Medulla oblongata (tissue), 1 donor: ENCODE measurements around the gene SCFD1.
A peak's percentile ranks its signal among the peaks of the same experiment; 100 is the strongest.

Experiments
- DNase-seq: peaks from one replicate; pipeline ENCODE4 v3.0.0-alpha.2; 2015; ENCODE audit errors: extremely low spot score

The SCFD1 gene

DNA sequence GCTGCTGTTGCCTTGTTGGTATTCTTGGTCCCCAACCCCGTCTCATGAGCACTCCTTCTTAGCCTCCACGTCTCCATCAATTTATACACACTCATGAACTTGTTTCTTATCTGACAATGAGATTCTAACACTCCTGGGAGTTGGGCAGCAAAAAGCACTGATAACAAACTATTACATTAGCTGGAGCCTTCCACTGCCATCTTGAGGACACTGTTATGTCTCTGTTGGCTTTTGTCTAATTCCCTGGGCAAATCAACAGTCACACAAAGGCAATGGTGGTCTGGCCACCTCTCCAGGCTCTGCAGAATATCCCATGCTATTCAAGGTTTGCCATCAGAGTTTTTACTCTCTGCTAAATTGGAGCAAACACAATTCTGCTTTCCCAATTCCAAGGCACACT lies 134.5 kb downstream of the SCFD1 start:
- peak; percentile 4 for DNase-seq

DNA sequence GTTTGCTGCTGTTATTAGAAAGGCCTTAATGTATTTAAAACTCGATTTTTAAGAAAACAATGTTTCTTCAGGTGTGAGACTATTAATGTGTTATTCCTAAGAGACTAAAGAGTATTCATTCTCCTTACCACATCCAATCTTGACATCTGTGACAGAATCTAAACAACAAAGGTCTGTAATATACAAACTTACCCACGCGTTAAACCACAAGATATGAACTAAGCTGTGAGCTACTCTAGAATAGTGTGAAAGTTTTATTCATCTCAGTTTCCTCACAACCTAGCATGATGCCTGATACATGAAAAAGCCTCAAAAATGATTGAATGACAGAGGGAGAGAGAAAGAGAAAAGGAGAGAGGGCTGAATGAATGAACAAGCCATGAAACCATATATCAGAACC lies 135.0 kb downstream of the SCFD1 start:
- DNase-seq, result no peak

DNA sequence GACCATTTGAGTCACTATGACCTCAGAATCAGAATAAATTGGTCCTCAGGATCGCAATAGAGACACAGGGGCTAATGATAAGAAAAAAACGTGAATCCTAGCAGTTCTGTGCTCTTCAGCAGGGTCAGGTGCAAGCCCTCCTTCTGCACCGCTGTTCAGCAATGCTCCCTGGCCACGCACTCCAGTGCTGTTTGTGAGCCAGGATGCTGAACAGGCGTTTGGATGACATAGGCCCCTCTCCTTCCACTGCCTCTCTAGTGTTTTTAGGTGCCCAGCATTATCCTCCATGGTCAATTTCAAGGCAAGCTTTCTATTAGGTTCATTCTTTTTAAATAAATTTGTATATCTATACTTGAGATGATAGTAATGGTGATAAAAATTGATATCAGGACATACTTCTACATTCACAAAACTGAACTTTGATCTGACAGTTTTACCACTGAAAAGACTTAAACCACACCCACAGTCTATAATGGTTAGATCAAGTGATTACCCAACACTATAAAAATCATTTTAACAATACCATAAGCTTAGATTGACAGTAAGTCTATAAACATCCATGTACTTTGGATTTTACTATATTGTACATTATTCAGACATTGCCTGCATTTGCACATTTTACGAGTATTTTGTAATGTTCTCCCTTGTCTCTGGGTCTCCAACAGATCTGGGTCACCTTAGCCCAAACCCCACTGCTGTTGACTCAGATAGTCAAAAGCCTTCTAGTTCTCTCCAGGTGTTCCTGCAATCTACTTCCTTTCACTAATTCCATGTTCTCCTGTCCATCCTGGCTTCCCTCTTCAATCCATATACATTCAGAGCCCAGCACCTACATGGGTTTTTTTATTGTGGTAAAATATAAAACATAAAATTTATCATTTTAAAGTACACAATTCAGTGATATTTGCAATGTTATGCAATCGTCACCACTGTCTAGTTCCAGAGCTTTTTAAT lies 137.3 kb downstream of the SCFD1 start:
- no peak for DNase-seq

DNA sequence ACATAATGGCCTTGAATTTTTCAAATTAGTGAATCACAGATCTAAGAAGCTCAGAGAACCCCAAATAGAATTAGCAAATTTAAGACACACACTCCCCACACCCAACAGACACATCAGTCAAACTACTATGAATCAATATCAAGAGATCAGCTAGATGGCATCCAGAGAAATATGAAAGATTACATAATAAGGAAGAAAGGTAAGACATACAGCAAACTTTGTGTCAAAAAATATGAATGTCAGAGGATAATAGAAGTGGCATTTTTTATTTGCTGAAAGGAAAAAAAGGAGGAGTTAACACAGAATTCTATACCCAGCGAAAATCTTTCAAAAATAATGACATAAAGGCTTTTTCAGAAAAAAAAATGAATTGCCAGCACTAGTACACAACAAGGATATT lies 141.8 kb downstream of the SCFD1 start:
- DNase-seq, result no peak

DNA sequence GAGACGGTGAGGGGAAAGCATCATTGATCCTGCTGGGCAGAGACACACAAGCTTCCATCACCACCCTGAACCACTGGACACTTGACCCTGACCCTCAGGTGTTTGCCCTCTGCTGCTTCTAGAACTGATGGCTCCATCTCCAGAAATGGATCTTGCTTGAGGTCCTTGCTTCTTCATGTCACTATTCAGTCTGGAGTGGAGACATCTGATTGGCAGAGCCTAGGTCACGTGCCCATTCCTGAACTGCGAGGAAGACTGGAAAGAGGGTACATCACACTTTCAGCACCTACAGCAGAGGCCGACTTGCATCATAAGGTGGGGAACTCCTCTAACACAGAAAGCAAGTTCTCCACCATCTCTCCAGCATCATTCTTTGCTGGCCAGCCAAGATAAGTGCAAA lies 145.5 kb downstream of the SCFD1 start:
- DNase-seq, result no peak

DNA sequence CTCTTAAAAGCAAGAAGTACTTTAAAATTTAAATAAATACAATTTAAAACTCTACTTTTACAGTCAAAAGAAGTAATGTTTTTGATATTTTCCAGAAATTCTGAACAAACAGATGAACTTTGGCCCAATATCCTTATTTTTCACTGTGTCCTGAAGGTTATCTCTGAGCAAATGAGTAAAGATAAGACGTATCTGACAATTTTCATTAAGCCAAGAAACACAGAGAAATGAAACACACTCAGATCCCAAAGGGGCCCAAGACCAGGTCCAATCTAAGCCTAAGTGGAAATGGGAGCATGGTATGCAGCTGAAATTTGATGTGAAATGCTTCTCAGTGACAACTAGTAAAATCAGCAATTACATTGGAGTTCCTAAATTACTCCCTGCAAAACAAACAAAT lies 146.7 kb downstream of the SCFD1 start:
- no peak for DNase-seq

DNA sequence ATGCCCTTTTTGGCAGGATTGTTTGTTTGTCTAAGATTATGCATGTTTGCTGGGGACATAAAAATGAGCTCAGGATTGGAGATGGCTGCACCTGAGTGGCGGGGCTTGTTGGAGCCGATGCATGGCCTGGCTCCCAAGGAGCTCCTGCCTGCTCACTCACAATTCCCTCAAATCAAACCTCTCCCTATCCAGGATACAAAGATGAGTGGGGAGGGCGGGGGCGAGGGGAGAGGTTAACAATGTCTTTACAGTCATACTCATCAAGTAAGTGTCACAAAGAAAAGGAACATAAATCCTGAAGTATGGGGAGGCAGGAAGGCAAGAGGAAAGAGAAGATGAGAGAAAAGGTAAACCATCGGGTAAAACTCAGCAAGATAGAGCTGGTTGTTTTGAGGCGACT lies 148.3 kb downstream of the SCFD1 start:
- no peak for DNase-seq

DNA sequence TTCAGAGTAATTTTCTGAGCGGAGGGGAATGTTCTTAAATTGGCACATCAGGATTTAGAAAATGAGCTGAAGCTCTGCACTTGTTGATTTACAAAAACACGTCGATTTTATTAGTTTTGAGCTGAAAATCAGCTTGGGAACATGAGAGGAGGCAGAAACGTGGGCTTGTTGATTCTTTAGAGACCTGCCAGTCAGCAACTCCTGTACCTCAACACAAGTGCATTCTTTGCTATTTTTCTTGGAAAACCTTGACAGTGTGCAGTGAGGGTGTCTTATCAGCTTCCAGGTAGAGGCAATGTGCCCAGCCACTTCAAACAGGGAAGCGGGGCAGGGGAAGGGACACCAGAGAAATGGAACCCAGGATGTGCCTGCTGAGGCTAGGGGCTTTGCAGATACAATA lies 149.5 kb downstream of the SCFD1 start:
- no peak for DNase-seq

DNA sequence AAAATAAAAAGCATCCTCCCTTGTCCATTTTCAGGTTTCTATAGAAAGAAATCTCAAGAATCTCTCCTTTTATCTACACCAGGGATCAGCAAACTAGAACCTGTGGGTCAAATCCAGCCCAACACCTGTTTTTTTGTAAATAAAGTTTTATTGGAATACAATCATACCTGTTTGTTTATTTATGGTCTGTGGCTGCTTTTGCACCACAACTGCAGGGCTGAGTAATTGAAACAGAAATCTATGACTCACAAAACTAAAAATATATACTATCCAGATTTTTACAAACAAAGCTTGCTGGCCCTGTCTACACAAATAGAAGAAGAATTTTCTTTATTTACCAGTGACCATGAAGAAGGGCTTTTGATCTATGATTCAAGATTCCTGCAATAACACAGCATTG lies 157.1 kb downstream of the SCFD1 start:
- DNase-seq, result no peak
